HG03108 (cell line): ENCODE results near the gene PSTPIP1.

ENCODE experiments used
- ATAC-seq: cut with Tn5 transposase; IDR thresholded peaks from one replicate; pipeline ENCODE4 v1.9.1; 2021; ENCODE audit warnings: moderate library complexity; ENCODE audit not compliant: unreplicated experiment

PSTPIP1 gene

GRCh38 chr15:77028451-77029165 is 33.7 kb downstream of the PSTPIP1 start:
- ATAC-seq = no peak

DNA sequence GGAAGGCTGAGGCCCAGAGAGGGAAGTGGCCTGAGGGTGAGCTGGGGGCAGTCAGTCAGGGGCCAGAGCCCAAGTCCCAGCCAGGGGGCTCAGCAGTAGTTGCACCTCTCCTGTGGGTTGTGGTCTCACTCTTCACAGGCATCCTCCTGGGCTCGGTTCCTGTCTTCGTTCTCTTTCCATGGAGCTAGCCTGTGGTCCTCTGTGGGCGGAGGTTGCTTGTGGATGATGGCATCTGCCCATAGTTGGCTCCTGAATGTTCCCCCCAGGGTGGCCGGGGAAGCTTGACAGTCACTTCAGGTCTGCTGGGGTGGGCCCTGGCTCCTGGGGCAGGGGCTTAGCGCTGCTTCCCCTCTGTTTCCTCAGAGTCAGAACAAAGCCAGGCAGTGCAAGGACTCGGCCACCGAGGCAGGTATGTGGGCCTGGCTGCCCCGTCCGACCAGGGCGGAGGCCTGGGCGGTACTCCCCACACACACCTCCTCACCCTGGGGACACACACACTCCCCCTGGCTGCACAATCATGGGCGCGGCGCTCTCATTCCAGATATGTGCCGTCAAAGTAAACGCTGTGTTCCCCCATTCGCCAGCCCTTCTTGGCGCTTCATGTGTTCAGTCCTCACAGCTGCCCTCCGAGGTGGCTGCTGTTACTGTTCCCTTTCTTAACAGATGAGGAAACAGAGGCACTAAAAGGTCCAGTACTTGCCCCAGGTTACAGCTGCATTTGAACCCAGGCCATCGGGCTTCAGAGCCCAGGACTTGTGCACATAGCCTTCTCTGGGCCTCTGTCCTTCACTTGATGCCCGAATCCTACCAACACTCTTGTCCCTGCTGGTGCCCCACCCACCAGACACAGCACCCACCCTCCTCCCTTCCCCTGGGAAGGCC is 34.5 kb downstream of the PSTPIP1 start:
- ATAC-seq = no peak

- no peak for ATAC-seq
These were observed 35.4 kb downstream of the PSTPIP1 start for GRCh38 chr15:77030048-77030927.

DNA sequence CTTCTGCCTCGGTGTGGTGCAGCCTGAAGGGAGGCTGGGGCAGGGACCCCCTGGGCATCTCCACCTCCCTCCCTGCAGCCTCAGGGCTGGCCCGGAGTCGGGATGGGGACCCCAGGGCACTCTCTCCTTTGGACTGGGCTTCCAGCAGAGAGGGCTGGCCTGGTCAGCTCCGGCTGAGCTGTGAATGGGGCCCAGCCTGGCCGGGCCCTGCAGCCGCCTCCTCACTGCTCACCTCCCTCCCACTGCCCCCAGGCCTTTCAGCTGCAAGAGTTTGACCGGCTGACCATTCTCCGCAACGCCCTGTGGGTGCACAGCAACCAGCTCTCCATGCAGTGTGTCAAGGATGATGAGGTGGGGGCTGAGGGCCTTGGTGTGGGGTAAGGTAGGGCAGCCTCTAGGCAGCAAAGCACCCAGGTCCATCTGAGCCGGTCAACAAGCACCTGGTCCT is 36.0 kb downstream of the PSTPIP1 start:
- no peak for ATAC-seq

DNA sequence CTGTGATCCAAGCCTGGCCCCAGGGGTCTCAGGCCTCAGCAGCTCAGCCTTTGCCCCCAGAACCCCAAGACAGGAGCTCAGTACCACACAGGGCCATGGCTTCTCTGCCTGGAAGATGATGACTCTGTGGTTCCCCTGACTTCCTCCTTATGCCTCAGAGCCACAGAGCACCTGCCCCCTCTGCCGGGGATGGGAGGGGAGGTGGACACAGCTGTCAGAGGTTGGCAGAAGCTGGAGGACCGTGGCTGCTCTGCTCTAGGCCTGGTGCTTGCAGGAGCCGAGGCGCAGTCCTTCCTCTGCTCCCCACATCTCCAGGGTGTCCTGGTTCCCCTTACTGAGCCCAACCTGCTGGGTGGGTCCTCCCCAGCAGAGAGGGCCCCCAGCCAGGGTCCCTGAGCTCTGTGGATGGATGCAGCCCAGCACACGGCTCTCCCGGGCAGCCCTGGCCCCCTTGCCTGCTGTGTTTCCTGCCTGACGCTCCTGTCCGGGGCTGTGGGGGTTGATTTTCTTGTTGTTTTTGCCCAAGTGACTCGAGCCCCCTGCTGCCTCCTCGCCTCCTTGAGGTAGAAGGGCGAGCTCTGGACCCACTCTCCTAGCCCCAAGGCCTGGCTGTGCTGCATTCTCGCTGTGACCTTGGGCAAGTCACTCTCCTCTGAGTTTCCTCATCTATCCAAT is 36.6 kb downstream of the PSTPIP1 start:
- ATAC-seq = peak; percentile 44

DNA sequence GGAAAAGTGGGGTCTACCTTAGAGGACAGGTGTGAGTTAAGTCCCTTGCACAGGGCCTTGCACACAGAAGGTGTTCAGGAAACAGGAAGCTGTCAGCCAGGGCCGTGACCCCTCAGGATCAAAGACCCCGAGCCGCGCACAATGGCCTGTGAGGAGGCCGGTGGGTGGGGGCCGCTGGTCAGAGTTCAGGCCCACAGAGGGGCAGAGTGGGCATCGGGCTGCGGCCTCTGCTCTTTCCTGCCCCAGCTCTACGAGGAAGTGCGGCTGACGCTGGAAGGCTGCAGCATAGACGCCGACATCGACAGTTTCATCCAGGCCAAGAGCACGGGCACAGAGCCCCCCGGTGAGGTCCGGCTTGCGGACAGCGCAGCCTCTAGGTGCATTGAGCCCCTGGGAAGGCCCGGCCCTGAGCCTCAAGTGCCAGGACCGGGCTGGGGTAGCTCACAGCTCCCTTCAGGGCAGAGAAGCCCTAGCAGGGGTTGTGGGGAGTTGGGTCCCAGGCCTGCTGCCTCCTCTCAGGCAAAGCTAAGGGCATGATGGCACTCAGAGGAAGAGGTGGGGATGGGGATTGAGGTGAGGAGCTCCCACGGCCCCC is 37.2 kb downstream of the PSTPIP1 start:
- ATAC-seq = no peak

DNA sequence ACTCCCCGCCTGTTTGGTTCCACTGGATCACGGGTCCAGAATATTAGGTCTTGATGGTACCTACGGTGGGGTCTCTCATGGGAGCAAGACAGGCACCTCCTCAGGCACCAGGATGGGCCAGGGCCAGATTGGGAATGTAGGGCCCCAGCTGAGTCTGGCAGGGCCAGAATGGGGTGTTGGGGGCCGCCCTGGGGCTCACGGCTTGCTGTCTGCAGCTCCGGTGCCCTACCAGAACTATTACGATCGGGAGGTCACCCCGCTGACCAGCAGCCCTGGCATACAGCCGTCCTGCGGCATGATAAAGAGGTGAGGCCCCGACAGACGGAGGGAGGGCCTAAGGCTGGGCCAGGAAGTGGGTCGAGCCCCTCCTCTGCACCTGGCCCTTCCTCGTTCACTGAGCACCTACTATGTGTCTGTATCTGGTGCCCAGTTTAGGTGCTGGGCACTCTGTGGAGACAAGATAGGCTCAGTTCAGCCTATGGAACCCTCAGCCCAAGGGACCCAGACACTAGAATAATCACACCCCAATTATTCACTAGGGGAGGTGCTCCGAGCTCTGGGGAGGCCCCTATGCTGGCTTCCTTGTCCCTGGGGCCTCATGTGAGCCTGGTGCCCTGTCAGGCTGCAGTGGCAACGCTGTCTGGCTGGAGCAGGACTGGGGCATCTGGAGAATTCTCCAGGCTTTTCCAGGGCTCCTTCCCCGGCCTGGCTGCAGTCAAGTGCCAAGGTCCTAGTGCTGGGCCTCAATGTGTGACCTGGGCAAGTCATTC is 37.9 kb downstream of the PSTPIP1 start:
- no peak for ATAC-seq

DNA sequence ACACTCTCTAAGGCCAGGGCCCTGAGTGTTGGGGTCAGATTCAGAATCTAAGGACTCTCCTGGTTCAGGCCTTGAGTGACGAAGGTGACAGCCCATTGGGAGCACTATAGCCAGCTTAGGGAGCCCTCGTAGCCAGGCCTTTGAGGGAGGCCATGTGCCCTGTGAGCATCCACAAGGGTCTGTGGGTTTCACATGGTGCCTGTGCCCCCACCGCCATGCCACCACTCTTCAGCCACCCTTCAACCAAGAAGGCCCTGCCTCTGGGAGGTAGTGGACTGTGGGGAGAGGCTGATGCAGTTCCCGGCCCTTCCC is 38.4 kb downstream of the PSTPIP1 start:
- ATAC-seq = no peak

GRCh38 chr15:77033729-77034671 is 39.1 kb downstream of the PSTPIP1 start:
- ATAC-seq = no peak

DNA sequence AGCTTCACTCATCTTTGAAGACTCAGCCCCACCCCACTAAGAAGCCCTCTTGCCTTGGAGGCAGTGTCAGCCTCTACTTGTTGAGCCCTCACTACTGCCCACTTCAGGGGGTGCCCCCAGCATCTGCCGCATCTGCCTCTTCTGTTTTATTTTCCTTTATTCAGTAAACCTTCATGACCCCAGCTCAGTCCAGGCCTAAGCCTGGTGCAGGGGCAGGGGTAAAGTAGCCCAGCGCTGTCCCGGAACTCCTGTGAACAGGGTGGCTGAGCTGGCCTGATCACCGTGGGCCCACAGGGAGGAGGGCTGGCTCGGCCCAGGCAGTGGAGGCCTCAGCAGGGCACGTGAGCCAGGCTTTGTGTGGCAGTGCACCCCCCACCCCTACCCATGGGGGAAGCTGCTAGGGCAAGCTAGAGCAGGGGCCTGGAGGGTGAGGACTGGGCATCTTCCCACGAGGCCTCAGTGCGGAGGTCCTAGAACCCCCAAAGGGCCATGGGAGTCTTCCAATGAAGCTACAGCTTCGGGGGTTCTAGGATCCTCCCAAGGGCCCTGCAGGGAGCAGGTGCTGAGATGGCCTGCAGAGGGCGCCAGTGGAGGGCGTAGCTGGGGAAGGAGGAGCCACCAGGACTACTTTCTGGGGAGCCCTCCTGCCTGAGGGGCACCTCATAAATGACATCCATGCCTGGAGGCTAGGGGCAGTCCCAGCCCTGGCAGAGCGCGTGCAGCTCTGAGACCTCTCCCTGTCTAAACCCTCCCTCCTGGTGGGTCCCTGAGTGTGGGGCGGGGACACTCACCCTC is 40.0 kb downstream of the PSTPIP1 start:
- no peak for ATAC-seq

- ATAC-seq = no peak
These were observed 40.7 kb downstream of the PSTPIP1 start for GRCh38 chr15:77035584-77035983.

DNA sequence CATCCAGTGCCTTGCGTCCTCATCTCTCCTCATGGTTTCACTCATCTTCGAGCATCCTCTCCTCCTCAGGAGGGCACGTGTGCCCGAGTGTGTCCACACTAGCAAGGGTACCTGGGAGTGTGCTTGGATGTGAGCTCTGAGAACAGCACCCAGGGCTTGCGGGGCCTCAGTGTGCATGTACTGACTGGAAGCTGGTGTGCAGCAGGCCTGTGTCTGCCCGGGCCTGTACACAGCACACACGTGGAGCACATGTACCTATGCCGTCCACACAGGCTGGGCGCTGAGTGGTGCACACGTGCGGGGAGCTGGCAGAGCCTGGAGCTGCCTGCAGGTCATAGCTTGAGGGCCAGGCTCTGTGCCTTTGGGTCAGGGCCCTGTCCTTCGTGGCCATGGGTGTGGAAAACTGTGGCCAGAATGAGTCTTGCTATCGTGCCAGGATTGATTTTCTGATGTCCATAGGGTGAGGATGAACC is 41.1 kb downstream of the PSTPIP1 start:
- no peak for ATAC-seq

DNA sequence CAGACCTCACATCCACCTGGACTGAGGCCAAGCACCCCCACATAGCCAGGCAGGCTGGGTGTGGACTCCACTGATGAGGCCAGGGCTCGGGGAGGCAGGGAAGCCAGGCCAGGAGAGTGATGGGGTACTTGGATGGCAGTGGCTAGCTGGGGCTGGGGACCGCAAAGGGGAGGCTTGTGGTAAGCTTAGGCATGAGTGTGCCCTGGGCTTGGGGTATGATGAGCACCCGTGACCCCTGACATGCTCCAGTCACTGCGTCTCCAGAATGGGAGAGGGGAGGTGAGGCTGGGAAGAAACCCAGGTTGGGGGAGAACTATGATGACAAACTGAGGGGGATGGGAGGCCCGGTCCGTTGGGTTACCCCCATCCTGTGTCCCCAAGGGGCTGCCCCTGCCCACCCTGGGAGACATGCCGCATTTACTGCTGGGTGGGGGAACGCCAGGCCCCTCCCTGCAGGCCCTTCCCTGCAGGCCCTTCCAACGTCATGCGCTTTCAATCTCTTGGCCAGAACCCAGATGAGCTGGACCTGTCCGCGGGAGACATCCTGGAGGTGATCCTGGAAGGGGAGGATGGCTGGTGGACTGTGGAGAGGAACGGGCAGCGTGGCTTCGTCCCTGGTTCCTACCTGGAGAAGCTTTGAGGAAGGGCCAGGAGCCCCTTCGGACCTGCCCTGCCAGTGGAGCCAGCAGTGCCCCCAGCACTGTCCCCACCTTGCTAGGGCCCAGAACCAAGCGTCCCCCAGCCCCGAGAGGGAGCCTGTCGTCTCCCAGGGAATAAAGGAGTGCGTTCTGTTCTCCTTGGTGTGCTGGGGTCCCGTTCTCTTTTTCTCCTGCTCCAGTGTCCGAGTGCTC is 41.8 kb downstream of the PSTPIP1 start:
- no peak for ATAC-seq

DNA sequence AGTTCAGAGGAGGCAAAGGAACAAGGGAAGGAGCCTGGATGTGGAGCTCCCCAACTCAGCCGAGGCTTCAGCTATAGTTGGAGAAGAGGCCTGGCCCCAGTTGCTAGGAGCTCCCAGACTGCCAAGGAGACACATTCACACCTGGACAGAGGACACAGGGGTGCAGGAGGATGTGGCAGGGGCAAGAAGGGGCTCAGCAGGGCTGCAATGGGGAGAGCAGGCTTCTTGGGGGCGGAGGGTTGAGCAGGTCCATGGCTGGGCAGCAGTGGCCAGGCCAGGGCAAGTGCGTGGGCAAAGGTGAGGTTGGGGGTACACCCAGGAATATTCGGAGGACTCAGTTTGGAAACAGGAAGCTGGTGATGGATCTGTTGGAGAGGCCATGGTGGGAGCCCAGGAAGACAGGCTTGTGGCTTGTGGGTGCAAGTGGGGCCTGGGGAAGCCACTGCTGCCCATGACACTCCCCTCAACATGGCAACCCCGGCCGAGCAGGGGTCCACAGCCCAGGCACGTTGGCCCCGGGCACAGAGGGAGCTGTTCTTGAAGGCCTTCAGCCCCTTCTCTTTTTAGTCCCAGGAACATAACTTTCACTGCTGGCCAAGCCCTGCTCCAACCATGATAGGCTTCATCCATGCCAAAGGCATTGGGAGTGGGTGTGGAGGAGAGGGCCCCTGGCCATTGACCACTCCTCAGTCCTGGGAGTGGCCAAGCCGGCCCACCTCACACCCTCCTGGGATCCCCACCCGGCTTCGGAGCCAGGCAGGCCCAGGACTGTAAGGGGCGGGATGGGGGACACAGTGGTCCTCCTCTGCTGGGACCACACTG is 42.7 kb downstream of the PSTPIP1 start:
- no peak for ATAC-seq

- no peak for ATAC-seq
These were observed 43.6 kb downstream of the PSTPIP1 start for GRCh38 chr15:77038312-77039216.
